Epithelial cell of esophagus (primary cell): ENCODE results near the gene GGNBP2.
A peak's percentile ranks its signal among the peaks of the same experiment; 100 is the strongest.

ENCODE experiments used
- DNase-seq: peaks from one replicate; pipeline ENCODE4 v3.0.0; 2010; ENCODE audit warnings: low read depth
- H3K4me3 ChIP-seq: 2 replicates; pipeline ENCODE4 v1.5.1; 2011; ENCODE audit warnings: mild to moderate bottlenecking, low read length, control low read depth
- CTCF ChIP-seq: IDR thresholded peaks from 2 replicates; pipeline ENCODE4 v1.5.1; 2011; ENCODE audit warnings: low read depth, mild to moderate bottlenecking, low read length, control low read depth, inconsistent platforms; ENCODE audit not compliant: insufficient read depth; ENCODE audit errors: missing control alignments

GGNBP2 gene

GRCh38 chr17:36544307-36545076 lies at the start of gene GGNBP2:
GGNBP2 (plus strand) TSS chr17:36544919; CDS start chr17:36545725, 806 bp downstream.
- no peak for TF ChIP-seq CTCF
- DNase-seq, result peak; percentile 98
- peak within 1 kb of the TSS; percentile 95 for H3K4me3 ChIP-seq

- no peak for TF ChIP-seq CTCF
- H3K4me3 ChIP-seq, result no peak overlapping the region
- no peak for DNase-seq
Measured at GRCh38 chr17:36495076-36495578, 49.6 kb upstream of the GGNBP2 start.

- no peak for DNase-seq
- no peak overlapping the region for H3K4me3 ChIP-seq
- no peak for TF ChIP-seq CTCF
Measured at GRCh38 chr17:36496018-36496789, 48.5 kb upstream of the GGNBP2 start.

- DNase-seq, result no peak
- no peak for TF ChIP-seq CTCF
- H3K4me3 ChIP-seq, result no peak overlapping the region
Measured at GRCh38 chr17:36498155-36498554, 46.6 kb upstream of the GGNBP2 start.

- no peak overlapping the region for H3K4me3 ChIP-seq
- DNase-seq, result no peak
- no peak for TF ChIP-seq CTCF
Measured at GRCh38 chr17:36498560-36499300, 46.0 kb upstream of the GGNBP2 start.

- DNase-seq, result no peak
- H3K4me3 ChIP-seq, result no peak overlapping the region
- TF ChIP-seq CTCF, result no peak
Measured at GRCh38 chr17:36500745-36501225, 43.9 kb upstream of the GGNBP2 start.
